H1 (cell line): ENCODE data around the gene TAS1R3. TPM values are rescaled to one million over a fixed set of nuclear protein-coding genes. Genes with fewer than 3 reads are reported as not detected.

Experiments
- polyA plus RNA-seq, 7 experiments: library from polyadenylated mRNA; depleted of rRNA in 3 of 7; stranded (reverse) in 5 of 7; unstranded in 2 of 7; fragments of >200 nt in 5 of 7; fragments of 200-250 nt in 2 of 7; gene quantifications; 1 replicate in 5 of 7; 2 replicates in 1 of 7; 4 replicates in 1 of 7; pipeline versions ENCODE4 v1.2.1 to v1.2.3, GENCODE V29; 2011 to 2013; ENCODE audit warnings: missing spikeins in 2 of 7, mixed read lengths in 2 of 7
- total RNA-seq: library from RNA; stranded (reverse); fragmentation: NEBNext Ultra II Directional; extraction: Animal tissue kit (Norgen Biotek cat#: 25700); gene quantifications from 2 replicates; pipeline ENCODE4 v1.2.1, GENCODE V29; 2021
- TF ChIP-seq, protein P1 (sequence below): fragments of 300-600 bp; sonication (generic); IDR thresholded peaks from 2 replicates; pipeline ENCODE4 v1.7.1; 2012; ENCODE audit warnings: low read length, moderate library complexity, mild to moderate bottlenecking, inconsistent platforms; ENCODE audit not compliant: insufficient replicate concordance
- TF ChIP-seq, protein P2 (sequence below): IDR thresholded peaks from 2 replicates; pipeline ENCODE4 v1.6.1; 2011; ENCODE audit warnings: low read length, improper control_type of control experiment

Gene TAS1R3
- total and polyA plus RNA-seq, 2 of the 8 experiments (the other 6 are each of a cell fraction or from before 2014, with no cell fraction given), result 0.03 to 0.19 TPM

DNA sequence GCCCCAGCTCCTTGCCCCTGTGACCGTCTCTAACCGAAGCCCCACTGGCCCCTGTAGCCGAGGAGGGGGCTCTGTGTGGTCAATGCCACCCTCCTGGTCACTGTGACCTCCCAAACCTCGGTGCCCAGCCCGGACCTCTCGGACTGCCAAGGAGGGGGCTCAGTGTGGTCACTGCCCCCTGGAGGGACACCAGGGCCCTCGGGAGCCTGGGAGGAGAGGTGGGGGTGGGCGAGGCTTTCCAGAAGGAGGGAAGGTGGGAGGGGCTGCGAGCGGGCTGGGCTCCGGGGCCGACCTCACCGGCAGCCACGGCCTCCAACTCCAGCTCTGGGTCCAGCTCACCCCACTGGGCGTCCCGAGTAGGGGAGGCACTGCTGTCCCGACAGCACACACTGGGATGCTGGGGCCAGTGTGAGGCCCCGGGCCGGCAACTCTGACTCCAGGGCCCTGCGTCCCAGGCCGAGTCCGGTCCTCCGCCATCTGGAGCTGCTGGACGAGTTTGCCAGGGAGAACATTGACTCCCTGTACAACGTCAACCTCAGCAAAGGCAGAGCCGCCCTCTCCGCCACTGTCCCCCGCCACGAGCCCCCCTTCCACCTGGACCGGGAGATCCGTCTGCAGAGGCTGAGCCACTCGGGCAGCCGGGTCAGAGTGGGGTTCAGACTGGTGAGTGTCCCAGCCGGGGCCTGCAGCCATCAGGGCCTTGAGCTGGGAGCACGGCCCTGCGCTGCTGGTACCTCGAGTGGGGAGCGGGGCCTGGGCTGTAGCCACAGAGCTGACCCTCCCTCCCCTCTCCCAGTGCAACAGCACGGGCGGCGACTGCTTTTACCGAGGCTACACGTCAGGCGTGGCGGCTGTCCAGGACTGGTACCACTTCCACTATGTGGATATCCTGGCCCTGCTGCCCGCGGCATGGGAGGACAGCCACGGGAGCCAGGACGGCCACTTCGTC is 44.5 kb upstream of the TAS1R3 start (continued):
- TF ChIP-seq, protein P1, sequence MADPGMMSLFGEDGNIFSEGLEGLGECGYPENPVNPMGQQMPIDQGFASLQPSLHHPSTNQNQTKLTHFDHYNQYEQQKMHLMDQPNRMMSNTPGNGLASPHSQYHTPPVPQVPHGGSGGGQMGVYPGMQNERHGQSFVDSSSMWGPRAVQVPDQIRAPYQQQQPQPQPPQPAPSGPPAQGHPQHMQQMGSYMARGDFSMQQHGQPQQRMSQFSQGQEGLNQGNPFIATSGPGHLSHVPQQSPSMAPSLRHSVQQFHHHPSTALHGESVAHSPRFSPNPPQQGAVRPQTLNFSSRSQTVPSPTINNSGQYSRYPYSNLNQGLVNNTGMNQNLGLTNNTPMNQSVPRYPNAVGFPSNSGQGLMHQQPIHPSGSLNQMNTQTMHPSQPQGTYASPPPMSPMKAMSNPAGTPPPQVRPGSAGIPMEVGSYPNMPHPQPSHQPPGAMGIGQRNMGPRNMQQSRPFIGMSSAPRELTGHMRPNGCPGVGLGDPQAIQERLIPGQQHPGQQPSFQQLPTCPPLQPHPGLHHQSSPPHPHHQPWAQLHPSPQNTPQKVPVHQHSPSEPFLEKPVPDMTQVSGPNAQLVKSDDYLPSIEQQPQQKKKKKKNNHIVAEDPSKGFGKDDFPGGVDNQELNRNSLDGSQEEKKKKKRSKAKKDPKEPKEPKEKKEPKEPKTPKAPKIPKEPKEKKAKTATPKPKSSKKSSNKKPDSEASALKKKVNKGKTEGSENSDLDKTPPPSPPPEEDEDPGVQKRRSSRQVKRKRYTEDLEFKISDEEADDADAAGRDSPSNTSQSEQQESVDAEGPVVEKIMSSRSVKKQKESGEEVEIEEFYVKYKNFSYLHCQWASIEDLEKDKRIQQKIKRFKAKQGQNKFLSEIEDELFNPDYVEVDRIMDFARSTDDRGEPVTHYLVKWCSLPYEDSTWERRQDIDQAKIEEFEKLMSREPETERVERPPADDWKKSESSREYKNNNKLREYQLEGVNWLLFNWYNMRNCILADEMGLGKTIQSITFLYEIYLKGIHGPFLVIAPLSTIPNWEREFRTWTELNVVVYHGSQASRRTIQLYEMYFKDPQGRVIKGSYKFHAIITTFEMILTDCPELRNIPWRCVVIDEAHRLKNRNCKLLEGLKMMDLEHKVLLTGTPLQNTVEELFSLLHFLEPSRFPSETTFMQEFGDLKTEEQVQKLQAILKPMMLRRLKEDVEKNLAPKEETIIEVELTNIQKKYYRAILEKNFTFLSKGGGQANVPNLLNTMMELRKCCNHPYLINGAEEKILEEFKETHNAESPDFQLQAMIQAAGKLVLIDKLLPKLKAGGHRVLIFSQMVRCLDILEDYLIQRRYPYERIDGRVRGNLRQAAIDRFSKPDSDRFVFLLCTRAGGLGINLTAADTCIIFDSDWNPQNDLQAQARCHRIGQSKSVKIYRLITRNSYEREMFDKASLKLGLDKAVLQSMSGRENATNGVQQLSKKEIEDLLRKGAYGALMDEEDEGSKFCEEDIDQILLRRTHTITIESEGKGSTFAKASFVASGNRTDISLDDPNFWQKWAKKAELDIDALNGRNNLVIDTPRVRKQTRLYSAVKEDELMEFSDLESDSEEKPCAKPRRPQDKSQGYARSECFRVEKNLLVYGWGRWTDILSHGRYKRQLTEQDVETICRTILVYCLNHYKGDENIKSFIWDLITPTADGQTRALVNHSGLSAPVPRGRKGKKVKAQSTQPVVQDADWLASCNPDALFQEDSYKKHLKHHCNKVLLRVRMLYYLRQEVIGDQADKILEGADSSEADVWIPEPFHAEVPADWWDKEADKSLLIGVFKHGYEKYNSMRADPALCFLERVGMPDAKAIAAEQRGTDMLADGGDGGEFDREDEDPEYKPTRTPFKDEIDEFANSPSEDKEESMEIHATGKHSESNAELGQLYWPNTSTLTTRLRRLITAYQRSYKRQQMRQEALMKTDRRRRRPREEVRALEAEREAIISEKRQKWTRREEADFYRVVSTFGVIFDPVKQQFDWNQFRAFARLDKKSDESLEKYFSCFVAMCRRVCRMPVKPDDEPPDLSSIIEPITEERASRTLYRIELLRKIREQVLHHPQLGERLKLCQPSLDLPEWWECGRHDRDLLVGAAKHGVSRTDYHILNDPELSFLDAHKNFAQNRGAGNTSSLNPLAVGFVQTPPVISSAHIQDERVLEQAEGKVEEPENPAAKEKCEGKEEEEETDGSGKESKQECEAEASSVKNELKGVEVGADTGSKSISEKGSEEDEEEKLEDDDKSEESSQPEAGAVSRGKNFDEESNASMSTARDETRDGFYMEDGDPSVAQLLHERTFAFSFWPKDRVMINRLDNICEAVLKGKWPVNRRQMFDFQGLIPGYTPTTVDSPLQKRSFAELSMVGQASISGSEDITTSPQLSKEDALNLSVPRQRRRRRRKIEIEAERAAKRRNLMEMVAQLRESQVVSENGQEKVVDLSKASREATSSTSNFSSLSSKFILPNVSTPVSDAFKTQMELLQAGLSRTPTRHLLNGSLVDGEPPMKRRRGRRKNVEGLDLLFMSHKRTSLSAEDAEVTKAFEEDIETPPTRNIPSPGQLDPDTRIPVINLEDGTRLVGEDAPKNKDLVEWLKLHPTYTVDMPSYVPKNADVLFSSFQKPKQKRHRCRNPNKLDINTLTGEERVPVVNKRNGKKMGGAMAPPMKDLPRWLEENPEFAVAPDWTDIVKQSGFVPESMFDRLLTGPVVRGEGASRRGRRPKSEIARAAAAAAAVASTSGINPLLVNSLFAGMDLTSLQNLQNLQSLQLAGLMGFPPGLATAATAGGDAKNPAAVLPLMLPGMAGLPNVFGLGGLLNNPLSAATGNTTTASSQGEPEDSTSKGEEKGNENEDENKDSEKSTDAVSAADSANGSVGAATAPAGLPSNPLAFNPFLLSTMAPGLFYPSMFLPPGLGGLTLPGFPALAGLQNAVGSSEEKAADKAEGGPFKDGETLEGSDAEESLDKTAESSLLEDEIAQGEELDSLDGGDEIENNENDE, result no peak
- TF ChIP-seq, protein P2, sequence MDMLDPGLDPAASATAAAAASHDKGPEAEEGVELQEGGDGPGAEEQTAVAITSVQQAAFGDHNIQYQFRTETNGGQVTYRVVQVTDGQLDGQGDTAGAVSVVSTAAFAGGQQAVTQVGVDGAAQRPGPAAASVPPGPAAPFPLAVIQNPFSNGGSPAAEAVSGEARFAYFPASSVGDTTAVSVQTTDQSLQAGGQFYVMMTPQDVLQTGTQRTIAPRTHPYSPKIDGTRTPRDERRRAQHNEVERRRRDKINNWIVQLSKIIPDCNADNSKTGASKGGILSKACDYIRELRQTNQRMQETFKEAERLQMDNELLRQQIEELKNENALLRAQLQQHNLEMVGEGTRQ, result no peak
- TF ChIP-seq, all 59 proteins: peak for 0
